GM13977 (cell line): Measurements from ENCODE around the gene P2RY2.

Source experiments
- DNase-seq: peaks from one replicate; pipeline ENCODE4 v3.0.0; 2012; ENCODE audit warnings: low spot score
- in situ Hi-C: fragments of 300-500 bp; cut with MboI; formaldehyde crosslinking; loops from one replicate; pipeline ENCODE4 v1.12.0; 2022; ENCODE audit warnings: low sequenced_read_pairs, low pct_unique_long_range_greater_than_20kb, mixed read lengths, inconsistent platforms; ENCODE audit not compliant: unreplicated experiment
- TF ChIP-seq, protein P1 (sequence below): IDR thresholded peaks from 2 replicates; pipeline ENCODE4 v1.5.1; 2012; ENCODE audit warnings: mild to moderate bottlenecking, control low read depth; ENCODE audit not compliant: insufficient read depth; ENCODE audit errors: extremely low read depth, missing control alignments

Gene P2RY2

DNA sequence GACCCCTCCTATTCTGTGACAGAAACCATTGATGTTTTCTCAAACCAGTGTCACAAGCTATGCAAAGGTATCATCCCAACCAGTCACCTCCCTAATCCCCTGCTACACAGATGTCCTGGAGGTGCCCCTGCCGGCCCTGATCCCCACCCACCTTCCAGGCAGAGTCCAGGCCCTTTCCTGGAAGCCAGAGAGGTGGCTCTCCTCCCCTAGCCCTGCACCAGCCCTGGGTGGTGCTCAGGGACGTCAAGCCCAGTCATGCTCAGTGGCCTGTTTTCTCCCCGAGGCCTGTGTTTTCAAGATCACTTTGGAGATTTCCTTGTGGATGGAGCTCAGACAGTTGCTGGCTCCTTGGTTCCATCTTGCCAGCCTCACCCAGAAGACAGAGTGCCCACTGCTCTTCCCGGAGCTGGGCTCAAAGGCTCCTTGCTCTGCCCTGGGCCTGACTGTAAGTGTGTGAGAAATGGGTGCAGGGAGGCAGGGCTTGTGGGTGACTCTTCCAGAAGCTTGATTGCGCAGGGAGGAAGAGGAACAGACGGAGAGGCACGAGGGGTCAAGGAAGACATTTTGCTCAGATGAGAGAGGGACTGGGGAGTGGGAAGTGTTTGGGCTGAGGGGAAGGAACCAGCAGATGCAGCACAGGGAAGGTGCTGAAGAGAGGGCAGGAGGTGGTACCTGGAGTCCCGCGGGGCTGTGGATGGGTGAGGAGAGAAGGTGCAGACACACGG is 65.4 kb downstream of the P2RY2 start:
- TF ChIP-seq, protein P1, sequence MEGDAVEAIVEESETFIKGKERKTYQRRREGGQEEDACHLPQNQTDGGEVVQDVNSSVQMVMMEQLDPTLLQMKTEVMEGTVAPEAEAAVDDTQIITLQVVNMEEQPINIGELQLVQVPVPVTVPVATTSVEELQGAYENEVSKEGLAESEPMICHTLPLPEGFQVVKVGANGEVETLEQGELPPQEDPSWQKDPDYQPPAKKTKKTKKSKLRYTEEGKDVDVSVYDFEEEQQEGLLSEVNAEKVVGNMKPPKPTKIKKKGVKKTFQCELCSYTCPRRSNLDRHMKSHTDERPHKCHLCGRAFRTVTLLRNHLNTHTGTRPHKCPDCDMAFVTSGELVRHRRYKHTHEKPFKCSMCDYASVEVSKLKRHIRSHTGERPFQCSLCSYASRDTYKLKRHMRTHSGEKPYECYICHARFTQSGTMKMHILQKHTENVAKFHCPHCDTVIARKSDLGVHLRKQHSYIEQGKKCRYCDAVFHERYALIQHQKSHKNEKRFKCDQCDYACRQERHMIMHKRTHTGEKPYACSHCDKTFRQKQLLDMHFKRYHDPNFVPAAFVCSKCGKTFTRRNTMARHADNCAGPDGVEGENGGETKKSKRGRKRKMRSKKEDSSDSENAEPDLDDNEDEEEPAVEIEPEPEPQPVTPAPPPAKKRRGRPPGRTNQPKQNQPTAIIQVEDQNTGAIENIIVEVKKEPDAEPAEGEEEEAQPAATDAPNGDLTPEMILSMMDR: no peak
- in situ Hi-C loops: no loop called here

GRCh38 chr11:73284106-73284505 is 66.0 kb downstream of the P2RY2 start:
- in situ Hi-C loops: no loop called here
- DNase-seq: no peak

More for the DNA sequence above, 65.4 kb downstream of the P2RY2 start:
- DNase-seq: no peak

GRCh38 chr11:73285721-73286120 is 67.6 kb downstream of the P2RY2 start:
- TF ChIP-seq, protein P1: no peak
- in situ Hi-C loops: no loop called here
- no peak for DNase-seq

More at GRCh38 chr11:73284106-73284505, 66.0 kb downstream of the P2RY2 start:
- TF ChIP-seq, protein P1: no peak
